ENCODE measurements around the gene HSPA12A.

HSPA12A gene

GRCh38 chr10:116667484-116667883 lies 74.9 kb downstream of the HSPA12A start:
- FAIRE-seq, result no peak

GRCh38 chr10:116665541-116666125 lies 76.7 kb downstream of the HSPA12A start:
- no peak for FAIRE-seq

GRCh38 chr10:116664631-116665030 lies 77.7 kb downstream of the HSPA12A start:
- no peak for FAIRE-seq

- FAIRE-seq, result no peak
Observed at GRCh38 chr10:116663342-116663741, 79.0 kb downstream of the HSPA12A start.

- FAIRE-seq, result no peak
Observed at GRCh38 chr10:116660860-116661259, 81.5 kb downstream of the HSPA12A start.

GRCh38 chr10:116659049-116659670 lies 83.2 kb downstream of the HSPA12A start:
- no peak for FAIRE-seq

GRCh38 chr10:116657863-116658551 lies 84.4 kb downstream of the HSPA12A start:
- FAIRE-seq, result no peak

GRCh38 chr10:116656044-116656443 lies 86.3 kb downstream of the HSPA12A start:
- FAIRE-seq, result no peak

- FAIRE-seq, result no peak
Observed at GRCh38 chr10:116655568-116655967, 86.8 kb downstream of the HSPA12A start.

GRCh38 chr10:116654816-116655215 lies 87.5 kb downstream of the HSPA12A start:
- no peak for FAIRE-seq

- FAIRE-seq, result no peak
Observed at GRCh38 chr10:116653885-116654284, 88.5 kb downstream of the HSPA12A start.

- no peak for FAIRE-seq
Observed at GRCh38 chr10:116648903-116649302, 93.5 kb downstream of the HSPA12A start.

GRCh38 chr10:116646502-116646901 lies 95.9 kb downstream of the HSPA12A start:
- no peak for FAIRE-seq

GRCh38 chr10:116637830-116638229 lies 104.5 kb downstream of the HSPA12A start:
- no peak for FAIRE-seq

GRCh38 chr10:116636976-116637375 lies 105.4 kb downstream of the HSPA12A start:
- no peak for FAIRE-seq

GRCh38 chr10:116636385-116636784 lies 106.0 kb downstream of the HSPA12A start:
- no peak for FAIRE-seq

- FAIRE-seq, result no peak
Observed at GRCh38 chr10:116634126-116634975, 108.0 kb downstream of the HSPA12A start.

GRCh38 chr10:116633216-116633600 lies 109.2 kb downstream of the HSPA12A start:
- no peak for FAIRE-seq

- FAIRE-seq, result no peak
Observed at GRCh38 chr10:116632596-116633215, 109.7 kb downstream of the HSPA12A start.

- no peak for FAIRE-seq
Observed at GRCh38 chr10:116631871-116632295, 110.5 kb downstream of the HSPA12A start.

GRCh38 chr10:116630020-116630419 lies 112.3 kb downstream of the HSPA12A start:
- FAIRE-seq, result no peak

GRCh38 chr10:116629340-116629739 lies 113.0 kb downstream of the HSPA12A start:
- no peak for FAIRE-seq

- FAIRE-seq, result no peak
Observed at GRCh38 chr10:116627386-116627933, 114.9 kb downstream of the HSPA12A start.

Measured in A204.1 (cell line).